A549 (cell line): ENCODE results near the gene TCFL5. TPM values are rescaled to one million over a fixed set of nuclear protein-coding genes. Genes with fewer than 3 reads are reported as not detected.

Experiments used
- ATAC-seq, 2 experiments: fragments of 200-7000 bp in 1 of 2; fragments of >200 bp in 1 of 2; cut with Nextera tagmentation in 1 of 2; cut with Tn5 transposase in 1 of 2; 3 replicates each; pipeline versions ENCODE4 v1.8.0 to v1.9.1; 2018 to 2020; ENCODE audit warnings: mild to moderate bottlenecking in 1 of 2, moderate library complexity in 1 of 2
- CTCF ChIA-PET: fragments of 300-600 bp; sonication (Branson Sonifier 250); formaldehyde crosslinking; extraction: SDS; loops from one replicate; lab custom pipeline; 2021; ENCODE audit warnings: antibody characterized with exemption, inconsistent platforms; lab: Yijun Ruan, JAX
- POLR2A ChIA-PET: fragments of 350-600 bp; formaldehyde crosslinking; extraction: SDS; loops from one replicate; lab custom pipeline; 2021; ENCODE audit warnings: antibody characterized with exemption, inconsistent platforms; lab: Yijun Ruan, JAX
- DNase-seq, 2 experiments: peaks; one replicate each; pipeline versions ENCODE4 v3.0.0 to v3.0.0-alpha.2; 2011 to 2016; ENCODE audit warnings: low read depth in 1 of 2, low spot score in 1 of 2
- FAIRE-seq: peaks from 2 replicates; lab custom pipeline; 2011; peaks lifted over from hg19 to GRCh38; lab: Jason Lieb, UNC
- H3K27ac ChIP-seq, 2 experiments: fragments of >200 bp; sonication (Bioruptor Twin); formaldehyde crosslinking; 3 replicates each; pipeline ENCODE4 v1.5.1; 2016 to 2017
- H3K4me1 ChIP-seq: fragments of >200 bp; sonication (Bioruptor Twin); formaldehyde crosslinking; 3 replicates; pipeline ENCODE4 v1.6.1; 2016
- H3K4me2 ChIP-seq: fragments of >200 bp; sonication (Bioruptor Twin); formaldehyde crosslinking; 3 replicates; pipeline ENCODE4 v1.6.1; 2016
- H3K4me3 ChIP-seq: fragments of >200 bp; sonication (Bioruptor Twin); formaldehyde crosslinking; 3 replicates; pipeline ENCODE4 v1.5.1; 2016
- H3K9me3 ChIP-seq: fragments of >200 bp; sonication (Bioruptor Twin); formaldehyde crosslinking; 3 replicates; pipeline ENCODE4 v1.6.1; 2016
- BCL3 ChIP-seq: fragments of >200 bp; sonication (Bioruptor Twin); formaldehyde crosslinking; IDR thresholded peaks from 3 replicates; pipeline ENCODE4 v1.6.1; 2016
- BHLHE40 ChIP-seq: IDR thresholded peaks from 2 replicates; pipeline ENCODE4 v1.6.1; 2012; ENCODE audit warnings: low read depth, low read length, inconsistent platforms
- CHD2 ChIP-seq: fragments of 150-350 bp; IDR thresholded peaks from 2 replicates; pipeline ENCODE4 v1.6.1; 2014; ENCODE audit warnings: low read length; ENCODE audit not compliant: partially characterized antibody
- CHD4 ChIP-seq: fragments of 200-600 bp; sonication (generic); IDR thresholded peaks from 2 replicates; pipeline ENCODE4 v1.6.1; 2016; ENCODE audit warnings: antibody characterized with exemption, mild to moderate bottlenecking, borderline replicate concordance
- CTCF ChIP-seq: fragments of >200 bp; sonication (Bioruptor Twin); formaldehyde crosslinking; IDR thresholded peaks from 3 replicates; pipeline ENCODE4 v1.5.1; 2016
- E2F6 ChIP-seq: IDR thresholded peaks from 2 replicates; pipeline ENCODE4 v1.6.1; 2012; ENCODE audit warnings: low read depth, borderline replicate concordance
- HES2 ChIP-seq: fragments of >200 bp; sonication (Bioruptor Twin); formaldehyde crosslinking; IDR thresholded peaks from 2 replicates; pipeline ENCODE4 v1.6.1; 2016
- HEYL ChIP-seq: fragments of 250-450 bp; sonication (Bioruptor Pico); IDR thresholded peaks from 2 replicates; pipeline ENCODE4 v1.8.0; 2021; ENCODE audit warnings: mild to moderate bottlenecking, moderate library complexity
- KDM1A ChIP-seq: fragments of 200-600 bp; sonication (generic); IDR thresholded peaks from 2 replicates; pipeline ENCODE4 v1.6.1; 2016; ENCODE audit warnings: low read depth, mild to moderate bottlenecking
- NPAS2 ChIP-seq: fragments of 250-450 bp; sonication (Bioruptor Pico); IDR thresholded peaks from 2 replicates; pipeline ENCODE4 v1.8.0; 2022; ENCODE audit warnings: mild to moderate bottlenecking, moderate library complexity, borderline replicate concordance
- PBX3 ChIP-seq: IDR thresholded peaks from 2 replicates; pipeline ENCODE4 v1.6.1; 2012
- POLR2A ChIP-seq: IDR thresholded peaks from 2 replicates; pipeline ENCODE4 v1.6.1; 2012; ENCODE audit warnings: mild to moderate bottlenecking, low read length
- RARB ChIP-seq: fragments of 250-450 bp; sonication (Bioruptor Pico); IDR thresholded peaks from 2 replicates; pipeline ENCODE4 v1.8.0; 2021; ENCODE audit warnings: mild to moderate bottlenecking, moderate library complexity
- RCOR1 ChIP-seq: fragments of 150-350 bp; IDR thresholded peaks from 2 replicates; pipeline ENCODE4 v1.6.1; 2014; ENCODE audit warnings: antibody characterized with exemption, low read length, low read depth
- REST ChIP-seq: fragments of 200-600 bp; sonication (generic); IDR thresholded peaks from 2 replicates; pipeline ENCODE4 v1.6.1; 2016; ENCODE audit warnings: antibody characterized with exemption, mild to moderate bottlenecking, moderate library complexity
- RFX5 ChIP-seq: fragments of 450-650 bp; IDR thresholded peaks from 2 replicates; pipeline ENCODE4 v1.7.1; 2014; ENCODE audit warnings: antibody characterized with exemption, mild to moderate bottlenecking, moderate library complexity
- SREBF2 ChIP-seq: fragments of 450-650 bp; IDR thresholded peaks from 2 replicates; pipeline ENCODE4 v1.6.1; 2014; ENCODE audit warnings: mild to moderate bottlenecking, moderate library complexity
- TFCP2L1 ChIP-seq: fragments of 250-450 bp; sonication (Bioruptor Pico); IDR thresholded peaks from 2 replicates; pipeline ENCODE4 v1.5.0; 2021; ENCODE audit warnings: mild to moderate bottlenecking
- ZNF302 ChIP-seq: fragments of 250-450 bp; sonication (Bioruptor Pico); IDR thresholded peaks from 2 replicates; pipeline ENCODE4 v1.9.0; 2021; ENCODE audit warnings: inconsistent platforms, mild to moderate bottlenecking, moderate library complexity
- WGBS: methylation state at CpG from one replicate; pipeline ENCODE4 v1.1.6; 2017; ENCODE audit errors: missing lambda C conversion rate; 5-methylcytosine and 5-hydroxymethylcytosine counted together
- polyA plus RNA-seq, 4 experiments: library from polyadenylated mRNA; depleted of rRNA in 3 of 4; stranded (reverse); fragments of >200 nt; fragmentation: RNase III in 1 of 4; extraction: RNeasy Plus Mini Kit Qiagen cat#74134 plus additional on column Dnase treatment in 1 of 4; gene quantifications; 2 replicates in 3 of 4; 3 replicates in 1 of 4; pipeline ENCODE4 v1.2.3, GENCODE V29; 2011 to 2017

TCFL5 gene
- polyA plus RNA-seq, 2 of the 4 experiments (the other 2 are of a cell fraction), result 5.6 to 7.1 TPM

- no peaks in the 10 kb centered on the region for H3K9me3 ChIP-seq
- peak overlapping the region in 1 of 2 experiments; percentile 52; a peak in 3 of 6 replicates for H3K27ac ChIP-seq
- DNase-seq (no peak), ATAC-seq (peak in 1 of 2 experiments; percentile 62; a peak in 3 of 6 replicates), FAIRE-seq (no peak)
- WGBS, result 79% methylated on average over 21 of the region's 24 CpGs
- TF ChIP-seq PBX3, result no peak
- no peak for TF ChIP-seq BHLHE40
- H3K4me1 ChIP-seq, result peaks cover 42% of the 10 kb centered on the region
- ChIA-PET CTCF (interaction anchor here (0.8 to 1.7 kb wide), 5 partner anchors 7 to 194 kb away, joined by 3 to 8 read pairs (median 3); no protein-coding TSS in a partner anchor), POLR2A (interaction anchor here (0.9 kb wide), 1 partner anchor 19 kb away, joined by 3 read pairs; the partner anchor contains the start of gene MRGBP)
- H3K4me2 ChIP-seq, result peak overlapping the region; percentile 13
- H3K4me3 ChIP-seq, result no peak overlapping the region
Observed at GRCh38 chr20:62815066-62815991, 46.3 kb downstream of the TCFL5 start.

- TF ChIP-seq RFX5 (no peak), TFCP2L1 (no peak), POLR2A (no peak), HES2 (no peak), HEYL (CRISPR knock-in tag) (no peak), CHD2 (no peak), PBX3 (0 out of 2 replicates have a peak, but pooled peaks have one; percentile 22)
- DNase-seq (no peak), ATAC-seq (no peak), FAIRE-seq (no peak)
- POLR2A ChIA-PET, result no interaction called here
- CTCF ChIA-PET, result interaction anchor here (0.8 to 1.7 kb wide), 4 partner anchors 8 to 32 kb away, joined by 3 to 8 read pairs (median 4); no protein-coding TSS in a partner anchor
- Histone ChIP-seq H3K9me3 (no peaks in the 10 kb centered on the region), H3K27ac (peak overlapping the region in 1 of 2 experiments; percentile 52; a peak in 2 of 6 replicates), H3K4me3 (no peak overlapping the region), H3K4me1 (peaks cover 36% of the 10 kb centered on the region), H3K4me2 (peak overlapping the region; percentile 13; the same call in 1 of the 3 replicates)
- 78% methylated on average over 11 of the region's 12 CpGs for WGBS
Observed at GRCh38 chr20:62814709-62815065, 46.9 kb downstream of the TCFL5 start.

- Histone ChIP-seq H3K27ac (no peak overlapping the region), H3K4me2 (no peak overlapping the region), H3K4me1 (peaks cover 31% of the 10 kb centered on the region), H3K4me3 (no peak overlapping the region), H3K9me3 (no peaks in the 10 kb centered on the region)
- ChIA-PET CTCF (interaction anchor here (1.0 to 1.7 kb wide), 2 partner anchors 8 to 23 kb away, joined by 4 to 8 read pairs; no protein-coding TSS in a partner anchor), POLR2A (no interaction called here)
- no peak for ATAC-seq
- WGBS, result 92% methylated on average over 9 of the region's 13 CpGs
- no peak for DNase-seq
- no peak for FAIRE-seq
- no peak for TF ChIP-seq CHD4
- no peak for TF ChIP-seq BCL3
- TF ChIP-seq E2F6, result no peak
- no peak for TF ChIP-seq NPAS2 (CRISPR knock-in tag)
- TF ChIP-seq ZNF302 (CRISPR knock-in tag), result no peak
- no peak for TF ChIP-seq KDM1A
- TF ChIP-seq RARB, result no peak
- no peak for TF ChIP-seq SREBF2
- no peak for TF ChIP-seq RCOR1
- TF ChIP-seq CTCF, result no peak
- TF ChIP-seq REST, result no peak
Observed at GRCh38 chr20:62814060-62814708, 47.4 kb downstream of the TCFL5 start.
